OCI-LY1 (cell line): ENCODE measurements around the gene GLI3.

ENCODE experiments used
- H2AFZ ChIP-seq: fragments of 200-600 bp; sonication (generic), shearing (Covaris generic); 2 replicates; pipeline ENCODE4 v1.6.0; 2014; ENCODE audit warnings: antibody characterized with exemption, mild to moderate bottlenecking, low read length
- H3F3A ChIP-seq: fragments of 200-600 bp; sonication (generic), shearing (Covaris generic); 2 replicates; pipeline ENCODE4 v1.6.0; 2014; ENCODE audit warnings: mild to moderate bottlenecking, antibody characterized with exemption, low read length, moderate library complexity; ENCODE audit not compliant: insufficient read depth
- H3K27ac ChIP-seq: fragments of 200-600 bp; sonication (generic); 2 replicates; pipeline ENCODE4 v1.5.1; 2014; ENCODE audit warnings: low read length, mixed run types, mild to moderate bottlenecking, low read depth; ENCODE audit not compliant: poor library complexity, severe bottlenecking
- H3K27me3 ChIP-seq: fragments of 200-600 bp; sonication (generic); 2 replicates; pipeline ENCODE4 v1.6.0; 2014; ENCODE audit warnings: antibody characterized with exemption, mild to moderate bottlenecking, low read length, moderate library complexity; ENCODE audit not compliant: insufficient read depth
- H3K36me3 ChIP-seq: fragments of 200-600 bp; sonication (generic); 2 replicates; pipeline ENCODE4 v1.6.1; 2014; ENCODE audit warnings: mild to moderate bottlenecking, antibody characterized with exemption, low read length, moderate library complexity, mixed read lengths; ENCODE audit not compliant: insufficient read depth
- H3K4me1 ChIP-seq: fragments of 200-600 bp; sonication (generic); 2 replicates; pipeline ENCODE4 v1.5.1; 2014; ENCODE audit warnings: mild to moderate bottlenecking, low read length, moderate library complexity; ENCODE audit not compliant: insufficient read depth, severe bottlenecking
- H3K4me2 ChIP-seq: fragments of 200-600 bp; sonication (generic), shearing (Covaris generic); 2 replicates; pipeline ENCODE4 v1.6.1; 2014; ENCODE audit warnings: low read length
- H3K4me3 ChIP-seq: fragments of 200-600 bp; sonication (generic); 2 replicates; pipeline ENCODE4 v1.5.1; 2014; ENCODE audit warnings: low read length, low read depth, mild to moderate bottlenecking, mixed read lengths; ENCODE audit not compliant: poor library complexity, severe bottlenecking
- H3K79me2 ChIP-seq: fragments of 200-600 bp; shearing (Covaris generic); 2 replicates; pipeline ENCODE4 v1.6.1; 2016; ENCODE audit warnings: mixed run types, low read length, mixed read lengths; ENCODE audit not compliant: insufficient read depth
- H3K9ac ChIP-seq: fragments of 200-600 bp; sonication (generic), shearing (Covaris generic); 2 replicates; pipeline ENCODE4 v1.6.1; 2014; ENCODE audit warnings: mild to moderate bottlenecking, low read length, mixed read lengths
- H3K9me2 ChIP-seq: fragments of 200-600 bp; sonication (generic), shearing (Covaris generic); 2 replicates; pipeline ENCODE4 v1.6.1; 2014; ENCODE audit warnings: low read depth, mild to moderate bottlenecking, low read length, mixed read lengths
- H3K9me3 ChIP-seq: fragments of 200-600 bp; shearing (Covaris generic); 2 replicates; pipeline ENCODE4 v1.6.1; 2014; ENCODE audit warnings: low read length, mixed read lengths
- H4K20me1 ChIP-seq: fragments of 200-600 bp; sonication (generic), shearing (Covaris generic); 2 replicates; pipeline ENCODE4 v1.6.0; 2016; ENCODE audit warnings: mild to moderate bottlenecking, low read length; ENCODE audit not compliant: insufficient read depth
- EZH2 ChIP-seq: fragments of 200-600 bp; sonication (generic), shearing (Covaris generic); IDR thresholded peaks from 2 replicates; pipeline ENCODE4 v1.8.0; 2017; ENCODE audit warnings: borderline replicate concordance, mixed run types, mild to moderate bottlenecking, antibody characterized with exemption, low read length, moderate library complexity, mixed read lengths
- TF ChIP-seq, protein P1 (sequence below): fragments of 200-600 bp; sonication (generic), shearing (Covaris generic); IDR thresholded peaks from 2 replicates; pipeline ENCODE4 v1.5.1; 2017; ENCODE audit warnings: mild to moderate bottlenecking, antibody characterized with exemption, low read length, moderate library complexity, mixed read lengths

The GLI3 gene

DNA sequence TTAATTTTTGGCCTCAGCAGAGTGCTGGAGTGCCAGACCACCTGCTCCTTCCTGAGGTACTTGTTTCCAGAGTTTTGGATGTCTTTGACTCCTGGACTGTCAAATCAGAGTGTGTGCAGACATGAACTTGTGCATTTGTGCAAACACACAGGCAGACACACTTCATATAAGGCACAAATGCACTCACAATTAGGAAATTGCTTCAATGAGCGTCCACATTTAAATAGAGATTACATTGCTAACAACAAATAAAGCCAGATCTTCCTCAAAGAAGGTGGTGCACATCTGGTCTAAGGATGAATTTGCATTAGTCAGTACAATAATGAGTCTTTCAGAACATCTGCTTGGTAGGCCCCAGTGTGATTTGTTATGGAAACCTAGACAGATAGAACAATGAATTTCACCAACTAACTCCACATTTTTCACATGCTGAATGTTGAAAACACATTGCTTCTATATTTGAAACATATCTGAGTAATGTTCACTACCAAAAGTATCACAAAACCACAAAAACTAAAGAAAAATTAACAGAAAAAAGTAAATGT is 267.4 kb downstream of the GLI3 start:
- Histone ChIP-seq H3K9me2 (no peaks in the 10 kb centered on the region), H2AFZ (no peak overlapping the region), H4K20me1 (no peaks in the 10 kb centered on the region), H3K9ac (no peak overlapping the region), H3K4me3 (no peak overlapping the region), H3K9me3 (no peaks in the 10 kb centered on the region), H3F3A (no peaks in the 10 kb centered on the region), H3K36me3 (no peaks in the 10 kb centered on the region), H3K27me3 (no peaks in the 10 kb centered on the region; the same call in 1 of the 2 replicates), H3K4me1 (no peaks in the 10 kb centered on the region), H3K4me2 (no peak overlapping the region), H3K79me2 (no peaks in the 10 kb centered on the region), H3K27ac (no peak overlapping the region)
- no peak for TF ChIP-seq EZH2
- TF ChIP-seq, protein P1, sequence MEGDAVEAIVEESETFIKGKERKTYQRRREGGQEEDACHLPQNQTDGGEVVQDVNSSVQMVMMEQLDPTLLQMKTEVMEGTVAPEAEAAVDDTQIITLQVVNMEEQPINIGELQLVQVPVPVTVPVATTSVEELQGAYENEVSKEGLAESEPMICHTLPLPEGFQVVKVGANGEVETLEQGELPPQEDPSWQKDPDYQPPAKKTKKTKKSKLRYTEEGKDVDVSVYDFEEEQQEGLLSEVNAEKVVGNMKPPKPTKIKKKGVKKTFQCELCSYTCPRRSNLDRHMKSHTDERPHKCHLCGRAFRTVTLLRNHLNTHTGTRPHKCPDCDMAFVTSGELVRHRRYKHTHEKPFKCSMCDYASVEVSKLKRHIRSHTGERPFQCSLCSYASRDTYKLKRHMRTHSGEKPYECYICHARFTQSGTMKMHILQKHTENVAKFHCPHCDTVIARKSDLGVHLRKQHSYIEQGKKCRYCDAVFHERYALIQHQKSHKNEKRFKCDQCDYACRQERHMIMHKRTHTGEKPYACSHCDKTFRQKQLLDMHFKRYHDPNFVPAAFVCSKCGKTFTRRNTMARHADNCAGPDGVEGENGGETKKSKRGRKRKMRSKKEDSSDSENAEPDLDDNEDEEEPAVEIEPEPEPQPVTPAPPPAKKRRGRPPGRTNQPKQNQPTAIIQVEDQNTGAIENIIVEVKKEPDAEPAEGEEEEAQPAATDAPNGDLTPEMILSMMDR: no peak

DNA sequence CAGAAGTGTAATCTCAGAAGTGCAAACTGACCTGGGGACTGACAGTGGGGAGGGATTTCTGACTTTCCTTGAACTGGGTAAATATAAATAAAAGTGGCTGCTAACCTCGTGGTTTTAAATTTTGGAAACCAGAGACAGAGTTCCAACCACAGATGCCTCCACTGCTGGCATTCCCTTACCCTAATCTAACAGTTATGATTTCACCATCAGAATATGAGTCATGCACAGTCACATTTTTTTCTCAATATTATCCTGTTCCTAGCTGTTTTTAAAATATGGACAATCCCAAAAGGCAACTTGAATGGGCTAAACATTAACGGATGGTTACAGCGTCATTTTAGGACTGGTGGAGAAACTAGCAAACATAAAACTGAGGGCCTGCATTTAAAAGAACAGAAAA is 269.9 kb downstream of the GLI3 start:
- TF ChIP-seq, protein P1: no peak
- no peak for TF ChIP-seq EZH2
- Histone ChIP-seq H3K9me3 (no peaks in the 10 kb centered on the region), H3K4me1 (no peaks in the 10 kb centered on the region), H4K20me1 (no peaks in the 10 kb centered on the region), H3K27ac (no peak overlapping the region), H3K4me2 (no peak overlapping the region), H2AFZ (no peak overlapping the region), H3K9ac (no peak overlapping the region), H3K9me2 (no peaks in the 10 kb centered on the region), H3K79me2 (no peaks in the 10 kb centered on the region), H3K27me3 (no peaks in the 10 kb centered on the region; the same call in 1 of the 2 replicates), H3K4me3 (no peak overlapping the region), H3K36me3 (no peaks in the 10 kb centered on the region), H3F3A (no peaks in the 10 kb centered on the region)

DNA sequence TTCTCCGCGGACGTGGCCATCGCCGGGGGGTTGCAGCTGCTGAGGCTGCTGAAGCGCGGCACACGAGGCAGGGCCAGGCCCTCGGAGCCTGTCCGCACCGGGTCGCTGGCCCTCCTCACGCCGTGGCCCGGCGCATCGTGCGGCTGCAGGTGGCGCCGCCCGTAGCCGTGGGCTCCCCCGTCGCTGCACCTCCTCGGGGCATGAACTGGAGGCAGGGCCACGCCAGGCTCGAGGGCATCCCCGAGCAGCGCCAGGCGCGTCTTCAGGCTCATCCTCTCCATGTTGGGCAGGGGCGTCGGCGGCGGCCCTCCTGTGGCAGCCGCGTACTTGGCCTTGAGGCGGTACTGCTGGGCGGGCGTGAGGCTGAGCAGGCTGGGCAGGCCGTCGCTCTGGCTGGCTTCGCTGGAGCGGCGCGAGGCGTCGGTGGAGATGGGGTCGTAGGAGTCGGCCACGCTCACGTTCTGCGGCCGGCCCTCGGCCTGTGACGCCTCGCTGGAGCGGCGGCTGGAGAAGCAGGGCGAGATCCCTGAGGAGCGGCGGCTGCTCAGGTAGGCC is 271.0 kb downstream of the GLI3 start:
- Histone ChIP-seq H3K27ac (no peak overlapping the region), H4K20me1 (no peaks in the 10 kb centered on the region), H3K9me2 (no peaks in the 10 kb centered on the region), H3K36me3 (no peaks in the 10 kb centered on the region), H3K9ac (no peak overlapping the region), H3K79me2 (no peaks in the 10 kb centered on the region), H3K9me3 (no peaks in the 10 kb centered on the region), H3K4me2 (no peak overlapping the region), H3K4me3 (no peak overlapping the region), H3F3A (no peaks in the 10 kb centered on the region), H3K27me3 (no peaks in the 10 kb centered on the region; the same call in 1 of the 2 replicates), H2AFZ (no peak overlapping the region), H3K4me1 (no peaks in the 10 kb centered on the region)
- no peak for TF ChIP-seq EZH2
- TF ChIP-seq, protein P1: no peak
